Left colon (tissue), 2 donors: ENCODE measurements around the gene ZNF276. TPM values are rescaled to one million over a fixed set of nuclear protein-coding genes. Genes with fewer than 3 reads are reported as not detected.
"Not testable (repeated sequence)": the region's sequence is repeated elsewhere in the genome, so short reads cannot be mapped to it uniquely, and the experiment has no call there.

Experiments used
- ATAC-seq: fragments of 200-7000 bp; cut with Tn5 transposase; one replicate; pipeline ENCODE4 v1.9.1; 2020; ENCODE audit warnings: mild to moderate bottlenecking, moderate library complexity
- DNase-seq, 2 donors: peaks; one replicate each; pipeline ENCODE4 v3.0.0-alpha.2; 2020
- intact Hi-C, 2 donors: fragments of 100-400 bp; cut with DNase I in 1 of 2; cut with micrococcal nuclease in 1 of 2; formaldehyde crosslinking; loops; one replicate each; pipeline versions ENCODE4 v1.11.2 to v1.14.0; 2022; cut with DNase I, micrococcal nuclease
- total RNA-seq, 2 donors: library from RNA; stranded (reverse); fragmentation: NEBNext Ultra II Directional; extraction: Animal tissue kit (Norgen Biotek cat#: 25700); gene quantifications; one replicate each; pipeline ENCODE4 v1.2.1, GENCODE V29; 2021
- donor health status: DM: no; HTN: no; CAD: no.
- donor health status: DM: yes; HTN: yes; CAD: no.

The ZNF276 gene
- total RNA-seq, 2 donors from 2014 or later: 28.9 to 42.2 TPM

DNA sequence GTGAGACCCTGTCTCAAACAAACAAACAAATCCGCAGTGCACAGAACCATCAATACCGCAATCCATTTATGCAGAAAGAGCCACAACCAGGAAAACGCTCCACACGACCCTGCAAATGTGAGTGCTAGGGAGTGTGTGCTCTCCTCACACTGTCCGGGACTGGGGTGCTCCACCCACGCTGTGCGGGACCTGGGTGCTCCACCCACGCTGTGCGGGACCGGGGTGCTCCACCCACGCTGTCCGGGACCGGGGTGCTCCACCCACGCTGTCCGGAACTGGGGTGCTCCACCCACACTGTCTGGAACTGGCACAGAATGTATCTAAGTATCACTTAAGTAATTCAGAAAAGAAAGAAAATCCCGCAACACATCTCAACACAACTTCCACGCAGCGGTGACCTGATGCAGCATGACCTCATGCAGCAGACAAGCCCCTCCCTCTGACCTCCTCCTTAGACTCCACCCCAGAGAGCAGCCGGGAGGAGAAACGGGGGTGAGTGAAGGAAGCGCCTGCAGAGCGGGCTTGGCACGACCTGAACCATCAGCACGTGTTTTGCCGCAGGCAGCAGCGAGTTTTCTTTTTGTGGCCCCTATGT lies 38.5 kb downstream of the ZNF276 start:
- intact Hi-C loops: no loop called here
- no peak for ATAC-seq

DNA sequence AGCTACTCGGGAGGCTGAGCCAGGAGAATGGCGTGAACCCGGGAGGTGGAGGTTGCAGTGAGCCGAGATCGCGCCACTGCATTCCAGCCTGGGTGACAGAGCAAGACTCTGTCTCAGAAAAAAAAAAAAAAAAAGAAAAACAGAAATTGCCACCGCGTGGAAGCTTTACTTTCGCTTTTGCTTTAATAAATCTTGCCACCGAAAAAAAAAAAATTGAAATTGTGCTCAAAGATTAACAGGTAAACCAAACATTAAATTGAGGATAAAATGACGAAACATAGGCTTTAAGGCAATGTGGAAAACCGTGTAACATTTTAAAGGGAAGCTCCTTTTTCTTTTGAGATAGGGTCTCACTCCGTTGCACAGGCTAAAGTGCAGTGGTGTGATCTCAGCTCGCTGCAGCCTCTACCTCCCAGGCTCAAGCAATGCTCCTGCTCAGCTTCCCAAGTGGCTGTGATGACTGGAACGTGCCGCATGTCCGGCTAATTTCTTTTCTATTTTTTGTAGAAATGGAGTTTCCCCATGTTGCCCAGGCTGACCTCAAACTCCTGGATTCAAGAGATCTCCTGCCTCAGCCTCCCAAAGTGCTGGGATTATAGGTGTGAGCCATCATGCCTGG lies 40.1 kb downstream of the ZNF276 start:
- no peak for DNase-seq
- intact Hi-C loops: no loop called here
- ATAC-seq: no peak

More for the DNA sequence above, 38.5 kb downstream of the ZNF276 start:
- DNase-seq: no peak

GRCh38 chr16:89764711-89765201 lies 43.4 kb downstream of the ZNF276 start:
- intact Hi-C loops: no loop called here

DNA sequence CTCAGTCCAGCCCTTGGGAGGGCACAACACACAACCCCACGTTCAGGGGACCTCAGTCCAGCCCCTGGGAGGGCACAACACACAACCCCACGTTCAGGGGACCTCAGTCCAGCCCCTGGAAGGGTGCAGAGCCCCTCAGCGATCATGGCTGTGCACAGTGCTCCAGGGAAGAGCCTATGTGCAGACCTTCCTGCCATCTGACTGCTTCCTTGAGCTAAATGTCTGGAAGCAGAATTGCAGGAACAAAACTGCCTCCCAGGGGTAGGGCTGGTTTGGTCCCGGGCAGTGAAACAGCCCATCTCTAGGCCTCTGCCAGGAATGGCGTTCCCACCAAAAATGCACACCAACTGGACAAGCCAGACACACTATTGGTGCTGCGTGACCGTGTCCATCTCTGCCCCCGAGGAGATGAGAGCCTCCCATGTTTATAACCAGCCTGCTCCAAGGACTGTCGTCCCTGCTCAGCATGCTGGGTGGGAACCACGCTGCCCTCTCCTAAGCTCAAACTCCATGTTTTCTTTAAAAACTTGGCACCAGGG lies 44.0 kb downstream of the ZNF276 start:
- peak; percentile 55 for ATAC-seq
- intact Hi-C loops: no loop called here
- peak in 1 of 2 donors; percentile 11 for DNase-seq

More at GRCh38 chr16:89764711-89765201, 43.4 kb downstream of the ZNF276 start:
- DNase-seq: peak; percentile 68 to 73
- ATAC-seq: peak; percentile 92

DNA sequence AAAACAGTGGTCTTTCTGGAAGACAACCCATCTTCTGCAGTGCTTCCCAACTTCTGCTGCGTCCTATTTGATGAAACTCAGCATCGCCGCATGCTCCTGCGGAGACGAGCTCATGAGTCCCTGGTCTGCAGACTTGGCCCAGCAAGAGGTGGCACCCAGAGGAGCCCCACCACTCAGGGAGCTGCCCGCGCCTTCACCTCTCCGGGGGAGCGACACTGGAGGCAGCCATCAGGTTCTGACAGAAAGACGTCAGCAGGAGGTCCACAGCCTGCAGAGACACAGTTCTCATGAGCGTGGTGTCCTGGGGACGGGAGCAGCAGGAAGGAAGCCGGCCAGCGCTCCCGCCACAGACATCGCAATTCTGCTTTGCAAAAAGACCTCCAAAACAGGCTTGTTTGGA lies 49.0 kb downstream of the ZNF276 start:
- intact Hi-C loops: no loop called here
- DNase-seq: no peak
- no peak for ATAC-seq

DNA sequence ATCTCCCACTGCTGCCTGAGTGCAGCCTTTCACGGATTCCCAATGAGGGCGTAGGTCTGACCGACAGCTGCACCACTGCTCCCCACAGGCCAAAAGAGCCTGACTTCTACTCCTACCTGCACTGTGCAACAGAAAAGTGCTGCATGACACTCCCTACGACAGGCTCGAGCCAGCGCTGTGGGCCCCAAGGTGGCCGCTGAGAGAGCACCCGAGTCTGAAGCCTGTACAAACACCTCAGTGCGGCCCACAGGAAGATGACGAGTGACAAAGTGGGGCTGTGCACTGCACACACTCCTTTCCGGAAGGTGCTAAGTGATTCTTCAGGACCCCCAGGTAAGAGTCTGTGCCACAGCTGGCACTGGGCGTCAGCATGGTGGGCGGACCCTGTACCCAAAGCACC lies 53.9 kb downstream of the ZNF276 start:
- no peak for ATAC-seq
- DNase-seq: no peak
- intact Hi-C loops: no loop called here

- ATAC-seq, DNase-seq: not testable (repeated sequence)
These were observed 56.9 kb downstream of the ZNF276 start for GRCh38 chr16:89778211-89778610.

GRCh38 chr16:89779231-89779908 lies 58.0 kb downstream of the ZNF276 start:
- DNase-seq (no peak), ATAC-seq (no peak)
- intact Hi-C loops: no loop called here

More at GRCh38 chr16:89778211-89778610, 56.9 kb downstream of the ZNF276 start:
- intact Hi-C loops: not testable (repeated sequence)

DNA sequence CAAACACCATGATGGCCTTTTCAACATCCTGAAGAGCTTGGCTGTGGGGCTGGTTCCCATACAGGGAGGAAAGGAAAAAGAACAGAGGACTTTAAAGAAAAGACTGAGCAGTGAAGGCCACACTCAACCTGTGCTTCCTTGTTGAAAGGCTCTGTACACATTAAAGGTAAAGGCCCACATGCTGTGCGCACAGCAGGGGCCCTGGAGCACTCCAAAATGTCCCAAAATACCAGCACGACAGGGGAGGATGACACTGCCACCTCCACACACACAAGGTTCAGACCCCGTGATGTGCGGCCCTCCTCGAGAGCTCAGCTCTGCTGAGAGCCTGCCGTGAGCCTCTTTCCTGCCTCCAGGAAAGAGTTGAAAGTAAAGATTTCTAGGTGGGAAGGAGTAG lies 58.6 kb downstream of the ZNF276 start:
- ATAC-seq (no peak), DNase-seq (no peak)
- intact Hi-C loops: no loop called here

DNA sequence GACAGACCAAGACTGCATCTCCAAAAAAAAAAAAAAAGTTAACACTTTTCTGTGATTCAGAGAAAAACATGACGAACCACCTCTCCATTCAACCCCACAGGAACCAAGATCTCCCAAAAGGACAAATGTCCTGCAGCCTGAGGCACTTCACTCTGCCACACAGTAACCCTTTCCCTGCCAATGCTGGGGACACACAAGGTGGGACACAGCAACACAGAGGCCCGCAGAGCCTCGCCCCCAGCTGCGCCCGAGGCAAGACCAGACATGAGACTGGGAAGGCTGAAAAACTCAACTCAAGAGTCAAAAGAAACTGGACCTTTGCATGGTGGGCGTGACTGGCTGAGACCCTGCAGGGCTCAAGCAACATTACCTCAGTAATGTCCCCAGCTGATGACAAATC lies 61.2 kb downstream of the ZNF276 start:
- intact Hi-C loops: no loop called here
- no peak for ATAC-seq
- DNase-seq: no peak

DNA sequence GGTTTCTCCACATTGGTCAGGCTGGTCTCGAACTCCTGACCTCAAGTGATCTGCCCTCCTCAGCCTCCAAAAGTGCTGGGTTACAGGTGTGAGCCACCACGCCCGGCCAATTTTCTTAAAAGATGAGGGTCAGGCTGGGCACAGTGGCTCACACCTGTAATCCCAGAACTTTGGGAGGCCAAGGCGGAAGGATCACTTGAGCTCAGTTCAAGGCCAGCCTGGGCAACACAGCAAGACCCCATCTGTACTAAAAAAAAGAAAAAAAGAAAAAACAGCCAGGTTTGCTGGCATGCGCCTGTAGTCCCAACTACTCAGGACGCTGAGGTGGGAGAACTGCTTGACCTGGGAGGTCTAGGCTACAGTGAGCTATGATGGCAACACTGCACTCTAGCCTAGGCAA lies 62.6 kb downstream of the ZNF276 start:
- DNase-seq, ATAC-seq, intact Hi-C loops: not testable (repeated sequence)

- DNase-seq (no peak), ATAC-seq (no peak)
These were observed 63.1 kb downstream of the ZNF276 start for GRCh38 chr16:89784406-89784805.

GRCh38 chr16:89785523-89786155 lies 64.3 kb downstream of the ZNF276 start:
- no peak for ATAC-seq
- peak in 1 of 2 donors; percentile 18 for DNase-seq
- intact Hi-C loops: no loop called here

More at GRCh38 chr16:89784406-89784805, 63.1 kb downstream of the ZNF276 start:
- intact Hi-C loops: no loop called here

DNA sequence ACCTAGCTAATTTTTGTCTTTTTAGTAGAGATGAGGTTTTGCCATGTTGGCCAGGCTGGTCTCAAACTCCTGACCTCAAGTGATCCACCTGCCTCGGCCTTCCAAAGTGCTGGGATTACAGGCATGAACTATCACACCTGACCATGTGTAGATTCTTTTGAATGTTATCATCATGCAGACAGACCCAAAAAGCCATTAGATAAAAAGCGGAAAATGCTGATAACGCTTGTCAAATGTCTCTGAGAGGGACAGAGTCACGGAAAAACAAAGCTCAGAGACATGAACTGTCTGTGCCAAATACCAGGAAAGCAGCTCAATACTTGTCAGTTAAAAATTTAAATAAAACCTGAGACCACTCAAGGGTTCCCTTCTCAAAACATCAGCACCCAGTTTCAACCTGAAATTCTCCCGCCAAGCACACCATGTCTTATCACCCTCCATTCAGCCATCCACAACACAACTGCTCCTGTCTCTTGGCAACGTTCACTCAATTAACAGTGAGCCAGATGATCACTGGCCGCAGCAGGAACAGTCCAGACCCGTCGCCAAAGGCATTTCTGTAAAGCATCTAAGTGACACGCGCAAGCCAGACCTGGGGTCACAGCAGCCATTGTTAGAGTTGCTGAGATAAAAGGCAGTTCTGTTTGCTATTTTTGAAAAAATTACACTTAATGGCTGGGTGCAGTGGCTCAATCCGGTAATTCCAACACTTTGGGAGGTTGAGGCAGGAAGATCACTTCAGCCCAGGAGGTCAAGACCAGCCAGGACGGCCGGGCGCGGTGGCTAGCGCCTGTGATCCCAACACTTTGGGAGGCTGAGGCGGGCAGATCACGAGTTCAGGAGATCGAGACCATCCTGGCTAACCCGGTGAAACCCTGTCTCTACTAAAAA lies 65.4 kb downstream of the ZNF276 start:
- ATAC-seq: no peak
- no peak for DNase-seq
- intact Hi-C loops: no loop called here

GRCh38 chr16:89787365-89787805 lies 66.0 kb downstream of the ZNF276 start:
- no peak for ATAC-seq
- no peak for DNase-seq
- intact Hi-C loops: no loop called here
